SK-N-SH (cell line): ENCODE data around the gene C22orf31.

Experiments
- CHD2 ChIP-seq: fragments of 150-350 bp; IDR thresholded peaks from 2 replicates; pipeline ENCODE4 v1.6.1; 2018; ENCODE audit warnings: low read length; ENCODE audit not compliant: partially characterized antibody
- ELF1 ChIP-seq: IDR thresholded peaks from 2 replicates; pipeline ENCODE4 v1.4.0; 2012
- EP300 ChIP-seq, 2 experiments: IDR thresholded peaks; 2 replicates each; pipeline versions ENCODE4 v1.4.0 to v1.6.1; 2012; ENCODE audit warnings: borderline replicate concordance in 1 of 2, low read depth in 1 of 2, low read length in 1 of 2
- EZH2phosphoT487 ChIP-seq: fragments of 200-600 bp; sonication (generic); IDR thresholded peaks from 2 replicates; pipeline ENCODE4 v1.6.1; 2017; ENCODE audit warnings: low read depth, mixed run types, mild to moderate bottlenecking, antibody characterized with exemption, moderate library complexity, borderline replicate concordance
- FOXJ3 ChIP-seq: sonication (generic); formaldehyde crosslinking; IDR thresholded peaks from 2 replicates; pipeline ENCODE4 v1.5.1; 2020; ENCODE audit warnings: mild to moderate bottlenecking, missing genetic modification reagents
- JUND ChIP-seq: IDR thresholded peaks from 2 replicates; pipeline ENCODE4 v1.4.0; 2012
- POLR2AphosphoS5 ChIP-seq: IDR thresholded peaks from 2 replicates; pipeline ENCODE4 v1.6.1; 2012; ENCODE audit warnings: low read depth, low read length
- RXRA ChIP-seq: IDR thresholded peaks from 2 replicates; pipeline ENCODE4 v1.4.0; 2012; ENCODE audit warnings: low read depth, mild to moderate bottlenecking, borderline replicate concordance
- SIN3A ChIP-seq: IDR thresholded peaks from 2 replicates; pipeline ENCODE4 v1.6.1; 2012; ENCODE audit warnings: low read depth, mild to moderate bottlenecking, low read length, moderate library complexity, borderline replicate concordance
- TAF1 ChIP-seq: IDR thresholded peaks from 2 replicates; pipeline ENCODE4 v1.6.1; 2012; ENCODE audit warnings: low read depth, mild to moderate bottlenecking, low read length, moderate library complexity, borderline replicate concordance
- TCF12 ChIP-seq: IDR thresholded peaks from 2 replicates; pipeline ENCODE4 v1.4.0; 2012
- TF ChIP-seq, protein P1 (sequence below): fragments of 200-600 bp; sonication (generic); IDR thresholded peaks from 2 replicates; pipeline ENCODE4 v1.6.1; 2017; ENCODE audit warnings: antibody characterized with exemption, mild to moderate bottlenecking, moderate library complexity
- TF ChIP-seq, protein P2 (sequence below): IDR thresholded peaks from 2 replicates; pipeline ENCODE4 v1.4.0; 2012; ENCODE audit warnings: low read depth, borderline replicate concordance
- TF ChIP-seq, protein P3 (sequence below): fragments of 150-350 bp; IDR thresholded peaks from 2 replicates; pipeline ENCODE4 v1.6.1; 2016; ENCODE audit warnings: mild to moderate bottlenecking, low read depth, low read length

- TF ChIP-seq, protein P1, sequence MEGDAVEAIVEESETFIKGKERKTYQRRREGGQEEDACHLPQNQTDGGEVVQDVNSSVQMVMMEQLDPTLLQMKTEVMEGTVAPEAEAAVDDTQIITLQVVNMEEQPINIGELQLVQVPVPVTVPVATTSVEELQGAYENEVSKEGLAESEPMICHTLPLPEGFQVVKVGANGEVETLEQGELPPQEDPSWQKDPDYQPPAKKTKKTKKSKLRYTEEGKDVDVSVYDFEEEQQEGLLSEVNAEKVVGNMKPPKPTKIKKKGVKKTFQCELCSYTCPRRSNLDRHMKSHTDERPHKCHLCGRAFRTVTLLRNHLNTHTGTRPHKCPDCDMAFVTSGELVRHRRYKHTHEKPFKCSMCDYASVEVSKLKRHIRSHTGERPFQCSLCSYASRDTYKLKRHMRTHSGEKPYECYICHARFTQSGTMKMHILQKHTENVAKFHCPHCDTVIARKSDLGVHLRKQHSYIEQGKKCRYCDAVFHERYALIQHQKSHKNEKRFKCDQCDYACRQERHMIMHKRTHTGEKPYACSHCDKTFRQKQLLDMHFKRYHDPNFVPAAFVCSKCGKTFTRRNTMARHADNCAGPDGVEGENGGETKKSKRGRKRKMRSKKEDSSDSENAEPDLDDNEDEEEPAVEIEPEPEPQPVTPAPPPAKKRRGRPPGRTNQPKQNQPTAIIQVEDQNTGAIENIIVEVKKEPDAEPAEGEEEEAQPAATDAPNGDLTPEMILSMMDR, result no peak
- no peak for TF ChIP-seq POLR2AphosphoS5
- TF ChIP-seq, protein P2, sequence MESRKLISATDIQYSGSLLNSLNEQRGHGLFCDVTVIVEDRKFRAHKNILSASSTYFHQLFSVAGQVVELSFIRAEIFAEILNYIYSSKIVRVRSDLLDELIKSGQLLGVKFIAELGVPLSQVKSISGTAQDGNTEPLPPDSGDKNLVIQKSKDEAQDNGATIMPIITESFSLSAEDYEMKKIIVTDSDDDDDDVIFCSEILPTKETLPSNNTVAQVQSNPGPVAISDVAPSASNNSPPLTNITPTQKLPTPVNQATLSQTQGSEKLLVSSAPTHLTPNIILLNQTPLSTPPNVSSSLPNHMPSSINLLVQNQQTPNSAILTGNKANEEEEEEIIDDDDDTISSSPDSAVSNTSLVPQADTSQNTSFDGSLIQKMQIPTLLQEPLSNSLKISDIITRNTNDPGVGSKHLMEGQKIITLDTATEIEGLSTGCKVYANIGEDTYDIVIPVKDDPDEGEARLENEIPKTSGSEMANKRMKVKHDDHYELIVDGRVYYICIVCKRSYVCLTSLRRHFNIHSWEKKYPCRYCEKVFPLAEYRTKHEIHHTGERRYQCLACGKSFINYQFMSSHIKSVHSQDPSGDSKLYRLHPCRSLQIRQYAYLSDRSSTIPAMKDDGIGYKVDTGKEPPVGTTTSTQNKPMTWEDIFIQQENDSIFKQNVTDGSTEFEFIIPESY, result no peak
- no peak for TF ChIP-seq EP300 (IDR thresholded peaks at IDR 0.05; ENCODE audit: borderline replicate concordance in 1 of 2, low read depth in 1 of 2, low read length in 1 of 2)
- no peak for TF ChIP-seq SIN3A
- no peak for TF ChIP-seq EZH2phosphoT487
- no peak for TF ChIP-seq CHD2
- TF ChIP-seq TAF1, result no peak
- no peak for TF ChIP-seq FOXJ3 (CRISPR knock-in tag)
- TF ChIP-seq, protein P3, sequence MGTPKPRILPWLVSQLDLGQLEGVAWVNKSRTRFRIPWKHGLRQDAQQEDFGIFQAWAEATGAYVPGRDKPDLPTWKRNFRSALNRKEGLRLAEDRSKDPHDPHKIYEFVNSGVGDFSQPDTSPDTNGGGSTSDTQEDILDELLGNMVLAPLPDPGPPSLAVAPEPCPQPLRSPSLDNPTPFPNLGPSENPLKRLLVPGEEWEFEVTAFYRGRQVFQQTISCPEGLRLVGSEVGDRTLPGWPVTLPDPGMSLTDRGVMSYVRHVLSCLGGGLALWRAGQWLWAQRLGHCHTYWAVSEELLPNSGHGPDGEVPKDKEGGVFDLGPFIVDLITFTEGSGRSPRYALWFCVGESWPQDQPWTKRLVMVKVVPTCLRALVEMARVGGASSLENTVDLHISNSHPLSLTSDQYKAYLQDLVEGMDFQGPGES, result no peak
- TF ChIP-seq ELF1, result no peak
- no peak for TF ChIP-seq TCF12
- TF ChIP-seq RXRA, result no peak
- TF ChIP-seq JUND, result no peak
Measured at GRCh38 chr22:29069463-29069862, 7.8 kb upstream of the C22orf31 start.
